AG04449 (cell line): Measurements from ENCODE around the gene CPNE6.
"Not testable (repeated sequence)": the region's sequence is repeated elsewhere in the genome, so short reads cannot be mapped to it uniquely, and the experiment has no call there.

Source experiments
- CTCF ChIA-PET: fragments of 350-600 bp; formaldehyde crosslinking; extraction: SDS; loops from one replicate; lab custom pipeline; 2021; ENCODE audit warnings: antibody characterized with exemption; lab: Yijun Ruan, JAX
- POLR2A ChIA-PET: fragments of 400-600, 350-600 bp; formaldehyde crosslinking; extraction: SDS; loops from one replicate; lab custom pipeline; 2020; ENCODE audit warnings: antibody characterized with exemption, inconsistent platforms; lab: Yijun Ruan, JAX
- DNase-seq: peaks from one replicate; pipeline ENCODE4 v3.0.0-alpha.2; 2010; ENCODE audit warnings: low read depth, low spot score
- H3K4me3 ChIP-seq: 2 replicates; pipeline ENCODE4 v1.5.1; 2011; ENCODE audit warnings: low read depth, mild to moderate bottlenecking, control low read depth, low read length
- CTCF ChIP-seq: IDR thresholded peaks from one replicate; pipeline ENCODE4 v1.5.1; 2011; ENCODE audit warnings: mild to moderate bottlenecking, moderate library complexity, low read length, control low read depth, inconsistent platforms; ENCODE audit not compliant: insufficient read depth; ENCODE audit errors: missing control alignments

Gene CPNE6

GRCh38 chr14:24071144-24071697, at the start of gene CPNE6:
Gene CPNE6, plus strand, starts transcription at chr14:24071562. Its CDS starts 1,375 bp downstream, at chr14:24072937.
- H3K4me3 ChIP-seq = no peak within 1 kb of the TSS
- ChIA-PET POLR2A (no interaction called here), CTCF (interaction anchor here (0.7 to 6.6 kb wide), 8 partner anchors 9 to 226 kb away, joined by 3 to 66 read pairs (median 4); no protein-coding TSS in a partner anchor)
- no peak for DNase-seq
- TF ChIP-seq CTCF = no peak

- CTCF ChIA-PET, DNase-seq, POLR2A ChIA-PET, H3K4me3 ChIP-seq: not testable (repeated sequence)
Measured at GRCh38 chr14:24024939-24025418, 46.4 kb upstream of the CPNE6 start.

- H3K4me3 ChIP-seq, CTCF ChIA-PET, DNase-seq, POLR2A ChIA-PET: not testable (repeated sequence)
Measured at GRCh38 chr14:24029687-24030086, 41.7 kb upstream of the CPNE6 start.

- CTCF ChIA-PET, H3K4me3 ChIP-seq, POLR2A ChIA-PET, DNase-seq: not testable (repeated sequence)
Measured at GRCh38 chr14:24031331-24031730, 40.0 kb upstream of the CPNE6 start.

GRCh38 chr14:24032727-24033418, 38.5 kb upstream of the CPNE6 start:
- peak; percentile 51 for DNase-seq
- no peak overlapping the region for H3K4me3 ChIP-seq
- POLR2A ChIA-PET = no interaction called here
- CTCF ChIA-PET = interaction anchor here (0.8 to 1.9 kb wide), 3 partner anchors 10 to 60 kb away, joined by 3 to 6 read pairs (median 5); no protein-coding TSS in a partner anchor
- TF ChIP-seq CTCF = no peak

GRCh38 chr14:24035769-24036168, 35.6 kb upstream of the CPNE6 start:
- CTCF ChIA-PET = interaction anchor here (0.8 to 1.3 kb wide), 2 partner anchors 15 to 57 kb away, joined by 3 to 6 read pairs; no protein-coding TSS in a partner anchor
- POLR2A ChIA-PET, DNase-seq: not testable (repeated sequence)
- H3K4me3 ChIP-seq = peak overlapping the region; percentile 63

GRCh38 chr14:24036169-24036962, 35.0 kb upstream of the CPNE6 start:
- CTCF ChIA-PET = interaction anchor here (0.8 kb wide), 1 partner anchor 14 kb away, joined by 3 read pairs; no protein-coding TSS in a partner anchor
- DNase-seq = no peak
- peak overlapping the region; percentile 63 for H3K4me3 ChIP-seq
- POLR2A ChIA-PET = no interaction called here
- TF ChIP-seq CTCF = peak; percentile 75

GRCh38 chr14:24036963-24037657, 34.3 kb upstream of the CPNE6 start:
- DNase-seq, POLR2A ChIA-PET, CTCF ChIA-PET: not testable (repeated sequence)
- peak overlapping the region; percentile 63; the same call in 1 of the 2 replicates for H3K4me3 ChIP-seq
